K562 (cell line): ENCODE measurements around the gene SPRY2. TPM values are rescaled to one million over a fixed set of nuclear protein-coding genes. Genes with fewer than 3 reads are reported as not detected.
A peak's percentile ranks its signal among the peaks of the same experiment; 100 is the strongest.

Source experiments
- BRCA1 ChIP-seq, 2 experiments: fragments of 450-650 bp in 1 of 2; sonication (generic) in 1 of 2; formaldehyde crosslinking in 1 of 2; IDR thresholded peaks; 2 replicates each; pipeline versions ENCODE4 v1.5.0 to v1.6.1; 2017 to 2020; ENCODE audit warnings: mild to moderate bottlenecking in 1 of 2, missing genetic modification reagents in 1 of 2
- CUX1 ChIP-seq: fragments of 200-800 bp; sonication (Bioruptor generic); IDR thresholded peaks from 2 replicates; pipeline ENCODE4 v1.6.1; 2016; ENCODE audit warnings: missing genetic modification characterization, missing compliant biosample characterization
- MNT ChIP-seq, 2 experiments: fragments of 450-650 bp; conservative IDR thresholded peaks; 2 replicates each; pipeline ENCODE4 v1.6.1; 2017; ENCODE audit warnings: mild to moderate bottlenecking in 2 of 2, moderate library complexity in 2 of 2
- PML ChIP-seq: IDR thresholded peaks from 2 replicates; pipeline ENCODE4 v1.6.1; 2012; ENCODE audit warnings: low read length, inconsistent platforms
- SFPQ ChIP-seq: fragments of 200-400 bp; formaldehyde crosslinking; IDR thresholded peaks from 2 replicates; pipeline ENCODE4 v1.6.1; 2017; ENCODE audit warnings: mild to moderate bottlenecking, low read depth, low read length, moderate library complexity
- TAF15 ChIP-seq: fragments of 200-400 bp; formaldehyde crosslinking; IDR thresholded peaks from 2 replicates; pipeline ENCODE4 v1.6.1; 2017; ENCODE audit warnings: mild to moderate bottlenecking, low read depth, low read length, moderate library complexity
- TARDBP ChIP-seq: fragments of 450-650 bp; IDR thresholded peaks from 2 replicates; pipeline ENCODE4 v1.6.1; 2016
- TCF7 ChIP-seq: sonication (generic); IDR thresholded peaks from 2 replicates; pipeline ENCODE4 v1.6.1; 2016; ENCODE audit warnings: antibody characterized with exemption, borderline replicate concordance
- UBTF ChIP-seq, 2 experiments: IDR thresholded peaks; 2 replicates each; pipeline ENCODE4 v1.6.1; 2012; ENCODE audit warnings: improper control_type of control experiment in 2 of 2, low read depth in 2 of 2, low read length in 2 of 2, borderline replicate concordance in 1 of 2
- ZNF133 ChIP-seq: fragments of 250-450 bp; sonication (Bioruptor Pico); IDR thresholded peaks from 2 replicates; pipeline ENCODE4 v1.4.0; 2020; ENCODE audit warnings: mild to moderate bottlenecking
- ZNF511 ChIP-seq: sonication (generic); formaldehyde crosslinking; IDR thresholded peaks from 2 replicates; pipeline ENCODE4 v1.8.0; 2022; ENCODE audit warnings: mild to moderate bottlenecking, missing genetic modification reagents
- polyA plus RNA-seq, 8 experiments: library from polyadenylated mRNA; depleted of rRNA in 4 of 8; stranded (reverse) in 5 of 8; unstranded in 3 of 8; fragments of >200 nt; fragmentation: Nextera tagmentation in 2 of 8; fragmentation: Illumina TruSeq in 1 of 8; extraction: Ambion mirVana in 2 of 8; extraction: Trizol in 1 of 8; gene quantifications; 2 replicates each; pipeline versions ENCODE4 v1.2.1 to v1.2.3, GENCODE V29; 2011 to 2014; ENCODE audit warnings: inconsistent platforms in 1 of 8, missing spikeins in 1 of 8
- total RNA-seq, 7 experiments: library from RNA; depleted of rRNA in 6 of 7; stranded (reverse); fragments of >200 nt in 6 of 7; fragmentation: Illumina TruSeq in 2 of 7; extraction: Trizol in 2 of 7; gene quantifications; 2 replicates each; pipeline versions ENCODE4 v1.2.1 to v1.2.3, GENCODE V29; 2011 to 2021; ENCODE audit warnings: low replicate concordance in 1 of 7

Gene SPRY2
- total and polyA plus RNA-seq, 9 of the 15 experiments (the other 6 are each of a cell fraction or from before 2014, with no cell fraction given), result 1.8 to 7.8 (median 3.4) TPM

GRCh38 chr13:80342471-80343371 is 1.8 kb upstream of the SPRY2 start (continued):
- TF ChIP-seq MNT (conservative IDR thresholded peaks at IDR 0.05) (no peak), TARDBP (no peak), ZNF133 (CRISPR knock-in tag) (no peak), TAF15 (no peak), UBTF (IDR thresholded peaks at IDR 0.05; ENCODE audit: borderline replicate concordance in 1 of 2, low read depth in 2 of 2, low read length in 2 of 2) (peak; percentile 44 to 72; a peak in 2 of 4 replicates), CUX1 (CRISPR knock-in tag) (no peak), PML (no peak), BRCA1 (IDR thresholded peaks at IDR 0.05) (no peak), BRCA1 (CRISPR knock-in tag; IDR thresholded peaks at IDR 0.05) (no peak), SFPQ (no peak), TCF7 (no peak), ZNF511 (CRISPR knock-in tag) (no peak)
